ENCODE data around the gene DDX54. TPM values are rescaled to one million over a fixed set of nuclear protein-coding genes. Genes with fewer than 3 reads are reported as not detected.

DDX54 gene
- total RNA-seq, 2 donors from 2014 or later: 27.3 to 84.2 TPM

- Histone ChIP-seq H3K4me1 (ENCODE audit: control insufficient read depth in 1 of 2, low read depth in 2 of 2) (peaks cover 9 to 24% of the 10 kb centered on the region in 2 donors), H3K27ac (no peak within 1 kb of the TSS), H3K9me3 (peaks cover 3% of the 10 kb centered on the region), H3K4me3 (no peak within 1 kb of the TSS), H3K36me3 (no peaks in the 10 kb centered on the region), H3K27me3 (replicated peaks; ENCODE audit: insufficient read depth) (no peaks in the 10 kb centered on the region)
- TF ChIP-seq, protein P1, sequence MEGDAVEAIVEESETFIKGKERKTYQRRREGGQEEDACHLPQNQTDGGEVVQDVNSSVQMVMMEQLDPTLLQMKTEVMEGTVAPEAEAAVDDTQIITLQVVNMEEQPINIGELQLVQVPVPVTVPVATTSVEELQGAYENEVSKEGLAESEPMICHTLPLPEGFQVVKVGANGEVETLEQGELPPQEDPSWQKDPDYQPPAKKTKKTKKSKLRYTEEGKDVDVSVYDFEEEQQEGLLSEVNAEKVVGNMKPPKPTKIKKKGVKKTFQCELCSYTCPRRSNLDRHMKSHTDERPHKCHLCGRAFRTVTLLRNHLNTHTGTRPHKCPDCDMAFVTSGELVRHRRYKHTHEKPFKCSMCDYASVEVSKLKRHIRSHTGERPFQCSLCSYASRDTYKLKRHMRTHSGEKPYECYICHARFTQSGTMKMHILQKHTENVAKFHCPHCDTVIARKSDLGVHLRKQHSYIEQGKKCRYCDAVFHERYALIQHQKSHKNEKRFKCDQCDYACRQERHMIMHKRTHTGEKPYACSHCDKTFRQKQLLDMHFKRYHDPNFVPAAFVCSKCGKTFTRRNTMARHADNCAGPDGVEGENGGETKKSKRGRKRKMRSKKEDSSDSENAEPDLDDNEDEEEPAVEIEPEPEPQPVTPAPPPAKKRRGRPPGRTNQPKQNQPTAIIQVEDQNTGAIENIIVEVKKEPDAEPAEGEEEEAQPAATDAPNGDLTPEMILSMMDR (IDR thresholded peaks at IDR 0.05): no peak
- ATAC-seq (ENCODE audit: insufficient number of reproducible peaks, low FRiP score, low read depth) (no peak), DNase-seq (ENCODE audit: low spot score) (no peak)
Measured at GRCh38 chr12:113149361-113150150, 35.7 kb downstream of the DDX54 start, which contains the start of gene CFAP73. Gene CFAP73, plus strand, starts transcription at chr12:113149724. Its CDS starts 134 bp downstream, at chr12:113149858.

- DNase-seq (ENCODE audit: low spot score): no peak
Measured at GRCh38 chr12:113146999-113147398, 38.3 kb downstream of the DDX54 start.

DNA sequence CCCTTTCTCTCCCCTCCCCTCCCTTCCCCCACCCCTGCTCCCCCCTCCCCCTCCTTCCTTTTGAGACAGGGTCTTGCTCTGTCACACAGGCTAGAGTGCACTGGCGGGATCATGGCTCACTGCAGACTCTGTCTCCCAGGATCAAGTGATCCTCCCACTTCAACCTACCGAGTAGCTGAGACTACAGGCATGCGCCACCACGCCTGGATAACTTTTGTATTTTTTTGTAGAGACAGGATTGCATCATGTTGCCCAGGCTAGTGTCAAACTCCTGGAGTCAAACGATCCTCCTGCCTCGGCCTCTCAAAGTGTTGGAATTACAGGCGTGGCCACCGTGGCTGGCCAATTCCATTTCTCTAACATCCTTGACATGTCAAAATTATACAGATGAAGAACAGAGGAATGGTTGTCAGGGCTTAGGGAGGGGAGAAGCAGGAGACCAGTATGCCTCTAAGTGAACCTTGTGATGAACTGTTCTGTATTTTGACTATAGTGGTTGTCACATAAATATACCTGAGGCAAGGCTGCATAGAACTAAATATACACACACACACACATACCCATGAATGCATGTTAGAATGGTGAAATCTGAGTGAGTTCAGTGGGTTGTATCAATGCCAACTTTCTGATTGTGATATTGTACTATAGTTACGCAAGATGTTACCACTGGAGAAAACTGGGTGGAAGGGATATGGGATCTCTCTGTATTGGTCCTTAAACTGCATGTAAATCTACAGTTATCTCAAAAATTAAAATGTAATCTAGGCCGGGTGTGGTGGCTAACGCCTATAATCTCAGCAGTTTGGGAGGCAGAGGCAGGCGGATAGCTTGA is 39.3 kb downstream of the DDX54 start:
- TF ChIP-seq, protein P1 (IDR thresholded peaks at IDR 0.05): no peak
- H3K9me3 ChIP-seq: peaks cover 3% of the 10 kb centered on the region
- no peak for DNase-seq (ENCODE audit: low spot score)

More at GRCh38 chr12:113146999-113147398, 38.3 kb downstream of the DDX54 start:
- H3K9me3 ChIP-seq: peaks cover 3% of the 10 kb centered on the region
- ATAC-seq (ENCODE audit: insufficient number of reproducible peaks, low FRiP score, low read depth): no peak
- no peaks in the 10 kb centered on the region for H3K27me3 ChIP-seq (replicated peaks; ENCODE audit: insufficient read depth)
- H3K4me1 ChIP-seq (ENCODE audit: control insufficient read depth in 1 of 2, low read depth in 2 of 2): peaks cover 0 to 4% of the 10 kb centered on the region in 2 donors
- H3K36me3 ChIP-seq: no peaks in the 10 kb centered on the region
- TF ChIP-seq, protein P1 (IDR thresholded peaks at IDR 0.05): no peak
- no peak overlapping the region for H3K27ac ChIP-seq
- H3K4me3 ChIP-seq: no peak overlapping the region

DNA sequence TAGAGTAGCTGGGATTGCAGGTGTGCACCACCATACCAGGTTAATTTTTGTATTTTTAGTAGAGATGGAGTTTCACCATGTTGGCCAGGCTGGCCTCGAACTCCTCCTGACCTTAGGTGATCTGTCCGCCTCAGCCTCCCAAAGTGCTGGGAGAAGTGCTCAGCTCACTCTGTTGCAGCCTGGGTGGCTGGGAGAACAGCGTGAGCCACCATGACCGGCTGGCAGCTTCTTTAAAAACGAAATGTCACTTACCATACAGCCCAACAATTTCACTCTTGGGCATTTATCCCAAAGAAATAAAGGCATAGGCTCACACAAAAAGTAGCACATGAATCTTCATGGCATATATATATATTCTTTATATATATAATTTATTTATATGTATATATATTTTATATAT is 40.5 kb downstream of the DDX54 start:
- no peak for DNase-seq (ENCODE audit: low spot score)
- H3K4me1 ChIP-seq (ENCODE audit: control insufficient read depth in 1 of 2, low read depth in 2 of 2): peaks cover 0 to 4% of the 10 kb centered on the region in 2 donors
- H3K27me3 ChIP-seq (replicated peaks; ENCODE audit: insufficient read depth): no peaks in the 10 kb centered on the region
- no peak for ATAC-seq (ENCODE audit: insufficient number of reproducible peaks, low FRiP score, low read depth)
- no peaks in the 10 kb centered on the region for H3K36me3 ChIP-seq
- TF ChIP-seq, protein P1 (IDR thresholded peaks at IDR 0.05): no peak
- H3K4me3 ChIP-seq: no peak overlapping the region
- H3K9me3 ChIP-seq: peaks cover 3% of the 10 kb centered on the region
- no peak overlapping the region for H3K27ac ChIP-seq

More for the DNA sequence above, 39.3 kb downstream of the DDX54 start:
- no peak overlapping the region for H3K4me3 ChIP-seq
- no peak for ATAC-seq (ENCODE audit: insufficient number of reproducible peaks, low FRiP score, low read depth)
- H3K27ac ChIP-seq: no peak overlapping the region
- H3K27me3 ChIP-seq (replicated peaks; ENCODE audit: insufficient read depth): no peaks in the 10 kb centered on the region
- no peaks in the 10 kb centered on the region for H3K36me3 ChIP-seq
- H3K4me1 ChIP-seq (ENCODE audit: control insufficient read depth in 1 of 2, low read depth in 2 of 2): peaks cover 0 to 4% of the 10 kb centered on the region in 2 donors

- H3K4me1 ChIP-seq (ENCODE audit: control insufficient read depth in 1 of 2, low read depth in 2 of 2): no peaks in the 10 kb centered on the region
- TF ChIP-seq, protein P1 (IDR thresholded peaks at IDR 0.05): no peak
- no peaks in the 10 kb centered on the region for H3K27me3 ChIP-seq (replicated peaks; ENCODE audit: insufficient read depth)
- H3K36me3 ChIP-seq: no peaks in the 10 kb centered on the region
- ATAC-seq (ENCODE audit: insufficient number of reproducible peaks, low FRiP score, low read depth): no peak
- H3K9me3 ChIP-seq: peaks cover 3% of the 10 kb centered on the region
- no peak overlapping the region for H3K4me3 ChIP-seq
- no peak overlapping the region for H3K27ac ChIP-seq
- no peak for DNase-seq (ENCODE audit: low spot score)
Measured at GRCh38 chr12:113143959-113144358, 41.3 kb downstream of the DDX54 start.

Measured in thoracic aorta (tissue), 2 donors.